ENCODE data around the gene LRRC3C.

GRCh38 chr17:39927101-39927928 is at the start of gene LRRC3C, which contains the start of gene ORMDL3:
- TF ChIP-seq, protein P1, sequence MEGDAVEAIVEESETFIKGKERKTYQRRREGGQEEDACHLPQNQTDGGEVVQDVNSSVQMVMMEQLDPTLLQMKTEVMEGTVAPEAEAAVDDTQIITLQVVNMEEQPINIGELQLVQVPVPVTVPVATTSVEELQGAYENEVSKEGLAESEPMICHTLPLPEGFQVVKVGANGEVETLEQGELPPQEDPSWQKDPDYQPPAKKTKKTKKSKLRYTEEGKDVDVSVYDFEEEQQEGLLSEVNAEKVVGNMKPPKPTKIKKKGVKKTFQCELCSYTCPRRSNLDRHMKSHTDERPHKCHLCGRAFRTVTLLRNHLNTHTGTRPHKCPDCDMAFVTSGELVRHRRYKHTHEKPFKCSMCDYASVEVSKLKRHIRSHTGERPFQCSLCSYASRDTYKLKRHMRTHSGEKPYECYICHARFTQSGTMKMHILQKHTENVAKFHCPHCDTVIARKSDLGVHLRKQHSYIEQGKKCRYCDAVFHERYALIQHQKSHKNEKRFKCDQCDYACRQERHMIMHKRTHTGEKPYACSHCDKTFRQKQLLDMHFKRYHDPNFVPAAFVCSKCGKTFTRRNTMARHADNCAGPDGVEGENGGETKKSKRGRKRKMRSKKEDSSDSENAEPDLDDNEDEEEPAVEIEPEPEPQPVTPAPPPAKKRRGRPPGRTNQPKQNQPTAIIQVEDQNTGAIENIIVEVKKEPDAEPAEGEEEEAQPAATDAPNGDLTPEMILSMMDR (IDR thresholded peaks at IDR 0.05) = no peak
- peak; percentile 5 to 82 for TF ChIP-seq POLR2A (IDR thresholded peaks at IDR 0.05)
